GM12878 (cell line): ENCODE data around the gene RTN4R.

ENCODE experiments used
- BHLHE40 ChIP-seq, 2 experiments: fragments of 450-650 bp in 1 of 2; IDR thresholded peaks; 2 replicates each; pipeline ENCODE4 v1.6.1; 2011 to 2017; ENCODE audit warnings: low read depth in 2 of 2, borderline replicate concordance in 1 of 2, improper control_type of control experiment in 1 of 2, low read length in 1 of 2, mild to moderate bottlenecking in 1 of 2
- ETV6 ChIP-seq, 2 experiments: fragments of 450-650 bp in 1 of 2; IDR thresholded peaks in 1 of 2; conservative IDR thresholded peaks in 1 of 2; 2 replicates each; pipeline ENCODE4 v1.6.1; 2014; ENCODE audit warnings: antibody characterized with exemption in 1 of 2, borderline replicate concordance in 1 of 2, low read depth in 1 of 2, mild to moderate bottlenecking in 1 of 2, moderate library complexity in 1 of 2
- PAX8 ChIP-seq: fragments of 450-650 bp; IDR thresholded peaks from 2 replicates; pipeline ENCODE4 v1.6.1; 2017; ENCODE audit warnings: mild to moderate bottlenecking, moderate library complexity
- USF2 ChIP-seq: IDR thresholded peaks from 2 replicates; pipeline ENCODE4 v1.6.1; 2011; ENCODE audit warnings: low read depth, low read length, improper control_type of control experiment, borderline replicate concordance
- TF ChIP-seq, protein P1 (sequence below), 3 experiments: IDR thresholded peaks in 2 of 3; conservative IDR thresholded peaks in 1 of 3; 2 replicates each; pipeline ENCODE4 v1.5.1; 2011; ENCODE audit warnings: low read depth in 3 of 3, low read length in 3 of 3, mild to moderate bottlenecking in 3 of 3, control low read depth in 2 of 3, moderate library complexity in 2 of 3, inconsistent platforms in 1 of 3, mixed read lengths in 1 of 3; ENCODE audit not compliant: control insufficient read depth in 2 of 3, insufficient read depth in 1 of 3; ENCODE audit errors: extremely low read depth in 1 of 3
- TF ChIP-seq, protein P2 (sequence below): fragments of 450-650 bp; IDR thresholded peaks from 2 replicates; pipeline ENCODE4 v1.6.1; 2018; ENCODE audit warnings: borderline replicate concordance, mild to moderate bottlenecking; ENCODE audit not compliant: partially characterized antibody

DNA sequence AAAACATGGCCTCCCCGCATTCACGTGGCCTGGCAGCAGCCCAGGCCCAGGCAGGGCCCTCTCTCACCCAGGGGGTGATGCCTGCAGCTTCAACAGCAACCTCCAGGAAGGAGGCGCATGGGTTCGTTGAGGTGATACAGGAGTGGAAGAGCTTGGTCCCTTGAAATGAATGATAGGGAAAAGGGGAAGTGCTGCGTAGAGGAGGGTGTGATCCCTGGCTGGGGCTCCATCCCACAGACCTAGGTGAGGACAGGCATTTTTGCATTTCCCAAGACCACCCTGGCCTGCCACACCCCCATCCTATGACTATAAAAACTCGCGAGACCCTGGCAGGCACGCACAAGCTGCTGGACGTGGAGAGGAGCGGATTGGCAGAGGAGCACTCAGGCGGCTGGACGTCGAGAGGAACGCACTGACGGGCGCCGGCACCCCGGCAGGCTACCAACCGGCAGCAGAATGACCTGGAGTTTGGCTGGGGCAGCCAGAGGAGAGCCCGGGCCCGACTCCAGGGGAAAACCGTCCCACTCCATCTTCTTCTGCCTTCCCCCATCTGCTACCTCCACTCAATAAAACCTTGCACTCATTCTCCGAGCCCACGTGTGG is 32.6 kb downstream of the RTN4R start:
- TF ChIP-seq, protein P1, sequence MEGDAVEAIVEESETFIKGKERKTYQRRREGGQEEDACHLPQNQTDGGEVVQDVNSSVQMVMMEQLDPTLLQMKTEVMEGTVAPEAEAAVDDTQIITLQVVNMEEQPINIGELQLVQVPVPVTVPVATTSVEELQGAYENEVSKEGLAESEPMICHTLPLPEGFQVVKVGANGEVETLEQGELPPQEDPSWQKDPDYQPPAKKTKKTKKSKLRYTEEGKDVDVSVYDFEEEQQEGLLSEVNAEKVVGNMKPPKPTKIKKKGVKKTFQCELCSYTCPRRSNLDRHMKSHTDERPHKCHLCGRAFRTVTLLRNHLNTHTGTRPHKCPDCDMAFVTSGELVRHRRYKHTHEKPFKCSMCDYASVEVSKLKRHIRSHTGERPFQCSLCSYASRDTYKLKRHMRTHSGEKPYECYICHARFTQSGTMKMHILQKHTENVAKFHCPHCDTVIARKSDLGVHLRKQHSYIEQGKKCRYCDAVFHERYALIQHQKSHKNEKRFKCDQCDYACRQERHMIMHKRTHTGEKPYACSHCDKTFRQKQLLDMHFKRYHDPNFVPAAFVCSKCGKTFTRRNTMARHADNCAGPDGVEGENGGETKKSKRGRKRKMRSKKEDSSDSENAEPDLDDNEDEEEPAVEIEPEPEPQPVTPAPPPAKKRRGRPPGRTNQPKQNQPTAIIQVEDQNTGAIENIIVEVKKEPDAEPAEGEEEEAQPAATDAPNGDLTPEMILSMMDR (IDR thresholded peaks at IDR 0.05 in 2 of 3, conservative IDR thresholded peaks at IDR 0.05 in 1 of 3; ENCODE audit: control insufficient read depth in 2 of 3, extremely low read depth in 1 of 3, insufficient read depth in 1 of 3, low read depth in 3 of 3, low read length in 3 of 3): no peak
- TF ChIP-seq BHLHE40 (IDR thresholded peaks at IDR 0.05; ENCODE audit: borderline replicate concordance in 1 of 2, low read depth in 2 of 2, low read length in 1 of 2) (no peak), ETV6 (conservative IDR thresholded peaks at IDR 0.05 in 1 of 2, IDR thresholded peaks at IDR 0.05 in 1 of 2; ENCODE audit: borderline replicate concordance in 1 of 2, low read depth in 1 of 2) (no peak), USF2 (no peak), PAX8 (no peak)
- TF ChIP-seq, protein P2, sequence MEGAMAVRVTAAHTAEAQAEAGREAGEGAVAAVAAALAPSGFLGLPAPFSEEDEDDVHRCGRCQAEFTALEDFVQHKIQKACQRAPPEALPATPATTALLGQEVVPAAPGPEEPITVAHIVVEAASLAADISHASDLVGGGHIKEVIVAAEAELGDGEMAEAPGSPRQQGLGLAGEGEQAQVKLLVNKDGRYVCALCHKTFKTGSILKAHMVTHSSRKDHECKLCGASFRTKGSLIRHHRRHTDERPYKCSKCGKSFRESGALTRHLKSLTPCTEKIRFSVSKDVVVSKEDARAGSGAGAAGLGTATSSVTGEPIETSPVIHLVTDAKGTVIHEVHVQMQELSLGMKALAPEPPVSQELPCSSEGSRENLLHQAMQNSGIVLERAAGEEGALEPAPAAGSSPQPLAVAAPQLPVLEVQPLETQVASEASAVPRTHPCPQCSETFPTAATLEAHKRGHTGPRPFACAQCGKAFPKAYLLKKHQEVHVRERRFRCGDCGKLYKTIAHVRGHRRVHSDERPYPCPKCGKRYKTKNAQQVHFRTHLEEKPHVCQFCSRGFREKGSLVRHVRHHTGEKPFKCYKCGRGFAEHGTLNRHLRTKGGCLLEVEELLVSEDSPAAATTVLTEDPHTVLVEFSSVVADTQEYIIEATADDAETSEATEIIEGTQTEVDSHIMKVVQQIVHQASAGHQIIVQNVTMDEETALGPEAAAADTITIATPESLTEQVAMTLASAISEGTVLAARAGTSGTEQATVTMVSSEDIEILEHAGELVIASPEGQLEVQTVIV: no peak
